Gastrocnemius medialis (tissue), 4 donors: ENCODE measurements around the gene INS. TPM values are rescaled to one million over a fixed set of nuclear protein-coding genes. Genes with fewer than 3 reads are reported as not detected.

Source experiments
- ATAC-seq, 2 donors: fragments of 150-250 bp; one replicate each; pipeline ENCODE4 v1.9.1; 2016
- DNase-seq, 2 donors: peaks; one replicate each; pipeline ENCODE4 v3.0.0-alpha.2; 2019
- H3K27ac ChIP-seq, 4 donors: fragments of 200-600 bp; sonication (generic); 1 replicate in 1 of 4; 2 replicates in 3 of 4; pipeline ENCODE4 v1.5.1; 2016 to 2018; ENCODE audit warnings: mild to moderate bottlenecking in 2 of 4, moderate library complexity in 1 of 4
- H3K27me3 ChIP-seq, 3 donors: fragments of 200-600 bp; sonication (generic) in 2 of 3; 1 replicate in 1 of 3; 2 replicates in 2 of 3; pipeline versions ENCODE4 v1.5.1 to v1.6.0; 2016 to 2019; ENCODE audit warnings: mild to moderate bottlenecking in 1 of 3, moderate library complexity in 1 of 3
- H3K36me3 ChIP-seq, 2 donors: fragments of 200-600 bp; sonication (generic) in 1 of 2; one replicate each; pipeline ENCODE4 v1.5.1; 2017 to 2018
- H3K4me1 ChIP-seq, 2 donors: fragments of 200-600 bp; sonication (generic) in 1 of 2; one replicate each; pipeline ENCODE4 v1.5.1; 2016 to 2017; ENCODE audit warnings: mild to moderate bottlenecking in 2 of 2
- H3K4me3 ChIP-seq, 4 donors: fragments of 200-600 bp; sonication (generic) in 3 of 4; 1 replicate in 1 of 4; 2 replicates in 3 of 4; pipeline ENCODE4 v1.5.1; 2016 to 2019; ENCODE audit warnings: mild to moderate bottlenecking in 2 of 4
- H3K9me3 ChIP-seq, 3 donors: fragments of 200-600 bp; sonication (generic) in 2 of 3; 1 replicate in 1 of 3; 2 replicates in 2 of 3; pipeline ENCODE4 v1.5.1; 2016 to 2019
- POLR2A ChIP-seq, 2 donors: fragments of 450-650 bp; IDR thresholded peaks; one replicate each; pipeline ENCODE4 v1.6.1; 2017; ENCODE audit warnings: antibody characterized with exemption in 2 of 2, mild to moderate bottlenecking in 2 of 2, moderate library complexity in 2 of 2
- in situ Hi-C, 4 donors: fragments of 200-750 bp; cut with MboI; loops; one replicate each; pipeline versions ENCODE4 v1.15.0 to v1.8.0; 2017; ENCODE audit warnings: low sequenced_read_pairs in 4 of 4
- intact Hi-C: fragments of 100-400 bp; cut with DNase I; formaldehyde crosslinking; loops from one replicate; pipeline ENCODE4 v1.15.1; 2023; ENCODE audit warnings: low total_unique reads
- total RNA-seq, 4 donors: library from RNA; depleted of rRNA; stranded (reverse); fragments of >200 nt; gene quantifications; one replicate each; pipeline versions ENCODE4 v1.1.0 to v1.2.3, GENCODE V29; 2016
- TF ChIP-seq, protein P1 (sequence below), 5 experiments: fragments of 450-650 bp in 3 of 5; fragments of 200-600 bp in 2 of 5; sonication (generic) in 2 of 5; IDR thresholded peaks in 4 of 5; conservative IDR thresholded peaks in 1 of 5; 1 replicate in 4 of 5; 2 replicates in 1 of 5; pipeline ENCODE4 v1.5.1; 2016 to 2019; ENCODE audit warnings: antibody characterized with exemption in 5 of 5, mild to moderate bottlenecking in 3 of 5, moderate library complexity in 3 of 5

The INS gene
- total RNA-seq, 4 donors from 2014 or later: not detected

DNA sequence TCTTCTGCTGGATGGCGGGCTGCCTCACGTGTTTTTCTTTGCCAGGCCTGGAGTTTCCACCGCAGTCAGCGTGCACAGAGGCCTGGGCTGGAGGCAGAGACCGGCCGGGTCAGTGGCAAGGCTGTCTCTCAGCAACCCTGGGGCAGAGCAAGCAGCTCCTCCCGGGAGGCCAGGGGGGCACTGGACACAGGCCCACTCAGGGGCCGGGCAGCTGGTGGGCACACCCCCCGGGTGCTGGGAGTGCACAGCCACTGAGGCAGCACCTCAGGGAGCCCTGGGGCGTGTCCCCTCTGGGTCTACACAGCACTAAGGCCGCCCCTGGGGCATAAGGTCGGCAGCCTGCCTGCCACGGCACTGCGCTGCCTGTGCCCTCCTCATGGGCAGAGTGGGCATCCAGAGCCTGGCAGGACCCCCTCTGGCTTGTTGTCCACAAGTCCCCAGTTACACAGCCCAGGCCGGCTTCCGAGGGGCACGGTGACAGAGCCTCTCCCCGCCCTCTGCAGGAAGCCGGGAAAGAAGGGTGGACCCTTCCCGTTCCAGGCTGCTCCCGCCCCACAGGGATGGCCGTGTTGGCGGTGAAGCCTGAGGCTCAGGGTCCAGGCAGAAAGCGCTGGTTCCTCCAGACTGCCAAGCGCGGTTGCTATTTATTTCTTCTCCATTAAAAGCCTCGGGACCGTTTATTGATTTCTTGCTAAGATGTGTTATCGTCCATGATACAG lies 29.1 kb upstream of the INS start:
- H3K4me3 ChIP-seq: no peak overlapping the region
- in situ Hi-C loops (loop anchor here (10.0 to 25.0 kb wide), 3 partner anchors 222 to 247 kb away; partner anchors contain the start of genes TSSC4 (in 2 of the 4), KCNQ1 (in 1 of the 4) and TRPM5 (in 1 of the 4)), intact Hi-C loops (loop anchor here (10.0 kb wide), 1 partner anchor 115 kb away; the partner anchor contains the start of genes C11orf21 and TSPAN32)
- no peak for DNase-seq
- TF ChIP-seq POLR2A (IDR thresholded peaks at IDR 0.05): no peak
- TF ChIP-seq, protein P1, sequence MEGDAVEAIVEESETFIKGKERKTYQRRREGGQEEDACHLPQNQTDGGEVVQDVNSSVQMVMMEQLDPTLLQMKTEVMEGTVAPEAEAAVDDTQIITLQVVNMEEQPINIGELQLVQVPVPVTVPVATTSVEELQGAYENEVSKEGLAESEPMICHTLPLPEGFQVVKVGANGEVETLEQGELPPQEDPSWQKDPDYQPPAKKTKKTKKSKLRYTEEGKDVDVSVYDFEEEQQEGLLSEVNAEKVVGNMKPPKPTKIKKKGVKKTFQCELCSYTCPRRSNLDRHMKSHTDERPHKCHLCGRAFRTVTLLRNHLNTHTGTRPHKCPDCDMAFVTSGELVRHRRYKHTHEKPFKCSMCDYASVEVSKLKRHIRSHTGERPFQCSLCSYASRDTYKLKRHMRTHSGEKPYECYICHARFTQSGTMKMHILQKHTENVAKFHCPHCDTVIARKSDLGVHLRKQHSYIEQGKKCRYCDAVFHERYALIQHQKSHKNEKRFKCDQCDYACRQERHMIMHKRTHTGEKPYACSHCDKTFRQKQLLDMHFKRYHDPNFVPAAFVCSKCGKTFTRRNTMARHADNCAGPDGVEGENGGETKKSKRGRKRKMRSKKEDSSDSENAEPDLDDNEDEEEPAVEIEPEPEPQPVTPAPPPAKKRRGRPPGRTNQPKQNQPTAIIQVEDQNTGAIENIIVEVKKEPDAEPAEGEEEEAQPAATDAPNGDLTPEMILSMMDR (IDR thresholded peaks at IDR 0.05 in 4 of 5, conservative IDR thresholded peaks at IDR 0.05 in 1 of 5): no peak
- no peaks in the 10 kb centered on the region for H3K4me1 ChIP-seq
- H3K36me3 ChIP-seq: no peaks in the 10 kb centered on the region
- H3K9me3 ChIP-seq: no peaks in the 10 kb centered on the region
- peaks cover 28 to 39% (median 36%) of the 10 kb centered on the region in 3 donors for H3K27me3 ChIP-seq
- no peak for ATAC-seq
- H3K27ac ChIP-seq: no peak overlapping the region

DNA sequence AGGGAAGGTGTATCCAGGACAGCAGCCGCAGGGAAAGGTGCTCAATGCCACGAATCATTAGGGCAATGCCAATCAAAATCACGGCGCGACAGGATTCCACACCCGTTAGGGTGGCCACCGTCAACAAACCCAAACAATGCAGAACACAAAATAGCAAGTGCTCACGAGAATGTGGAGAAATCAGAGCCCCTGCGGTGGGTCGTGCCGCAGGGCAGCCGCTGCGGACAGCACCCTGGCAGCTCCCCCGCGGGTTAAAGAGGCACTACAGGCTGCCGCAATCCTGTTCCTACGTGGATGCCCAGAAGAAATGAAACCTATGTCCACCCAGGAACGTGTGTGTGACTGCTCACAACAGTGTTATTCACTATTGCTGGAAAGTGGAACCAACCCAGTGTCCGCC lies 27.7 kb upstream of the INS start:
- no peak for ATAC-seq
- no peaks in the 10 kb centered on the region for H3K4me1 ChIP-seq
- in situ Hi-C loops: loop anchor here in 3 of 4 donors (25.0 kb wide), 2 partner anchors 224 to 249 kb away; partner anchors contain the start of genes TSSC4 (in 2 of the 3), KCNQ1 (in 1 of the 3) and TRPM5 (in 1 of the 3)
- intact Hi-C loops: no loop called here
- no peak for TF ChIP-seq POLR2A (IDR thresholded peaks at IDR 0.05)
- TF ChIP-seq, protein P1 (IDR thresholded peaks at IDR 0.05 in 4 of 5, conservative IDR thresholded peaks at IDR 0.05 in 1 of 5): no peak
- no peak overlapping the region for H3K4me3 ChIP-seq
- no peaks in the 10 kb centered on the region for H3K9me3 ChIP-seq
- DNase-seq: no peak
- H3K36me3 ChIP-seq: no peaks in the 10 kb centered on the region
- H3K27me3 ChIP-seq: peaks cover 28 to 37% (median 35%) of the 10 kb centered on the region in 3 donors
- no peak overlapping the region for H3K27ac ChIP-seq

DNA sequence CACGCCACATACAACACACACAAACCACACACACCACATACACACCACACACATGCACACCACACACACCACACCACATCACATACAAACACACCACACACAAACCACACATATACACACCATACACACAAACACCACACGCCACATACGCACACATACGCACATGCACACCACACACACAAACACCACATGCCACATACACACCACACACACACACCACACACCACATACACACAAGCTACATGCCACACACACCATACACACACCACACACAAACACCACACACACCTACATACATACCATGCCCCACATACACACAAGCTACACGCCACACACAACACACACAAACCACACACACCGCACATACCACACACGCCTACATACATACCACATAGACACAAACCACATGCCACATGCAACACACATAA lies 26.3 kb upstream of the INS start:
- H3K27me3 ChIP-seq: peaks cover 28 to 37% (median 35%) of the 10 kb centered on the region in 3 donors
- H3K4me3 ChIP-seq: no peak overlapping the region
- no peaks in the 10 kb centered on the region for H3K36me3 ChIP-seq
- intact Hi-C loops: no loop called here
- in situ Hi-C loops: loop anchor here in 3 of 4 donors (25.0 kb wide), 2 partner anchors 225 to 250 kb away; partner anchors contain the start of genes TSSC4 (in 2 of the 3), KCNQ1 (in 1 of the 3) and TRPM5 (in 1 of the 3)
- TF ChIP-seq POLR2A (IDR thresholded peaks at IDR 0.05): no peak
- TF ChIP-seq, protein P1 (IDR thresholded peaks at IDR 0.05 in 4 of 5, conservative IDR thresholded peaks at IDR 0.05 in 1 of 5): no peak
- ATAC-seq (no peak), DNase-seq (no peak)
- H3K27ac ChIP-seq: no peak overlapping the region
- no peaks in the 10 kb centered on the region for H3K4me1 ChIP-seq
- no peaks in the 10 kb centered on the region for H3K9me3 ChIP-seq

DNA sequence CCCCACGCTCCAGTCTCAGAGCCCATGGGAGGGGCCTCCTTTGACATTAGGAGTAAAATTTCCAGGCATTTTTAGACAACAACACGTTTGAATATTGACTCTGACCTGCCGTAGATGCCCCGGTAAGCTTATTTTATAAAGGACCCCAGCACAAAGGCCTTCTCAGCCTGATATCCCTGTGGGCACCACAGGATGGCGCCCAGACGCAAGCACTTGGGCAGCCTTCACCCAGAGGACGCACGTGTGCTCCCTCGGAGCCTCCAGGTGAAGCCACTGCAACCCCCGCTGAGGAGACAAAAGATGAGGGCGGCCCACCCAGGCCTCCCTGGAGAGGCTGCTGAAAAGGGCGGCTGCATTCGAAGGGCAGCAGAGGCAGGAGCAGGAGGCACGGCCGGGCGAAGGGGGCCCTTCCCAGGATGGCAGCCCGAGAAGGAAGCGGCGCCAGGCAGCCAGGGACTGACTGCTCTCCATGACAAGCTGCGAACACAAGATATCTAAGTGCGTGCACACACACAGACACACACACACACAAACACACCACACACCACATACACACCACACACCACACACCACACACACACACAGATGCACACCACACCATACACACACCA lies 25.8 kb upstream of the INS start:
- TF ChIP-seq, protein P1 (IDR thresholded peaks at IDR 0.05 in 4 of 5, conservative IDR thresholded peaks at IDR 0.05 in 1 of 5): peak in 2 of 5 experiments; percentile 8 to 29
- TF ChIP-seq POLR2A (IDR thresholded peaks at IDR 0.05): no peak
- no peak overlapping the region for H3K27ac ChIP-seq
- no peaks in the 10 kb centered on the region for H3K4me1 ChIP-seq
- intact Hi-C loops: no loop called here
- no peak for ATAC-seq
- H3K4me3 ChIP-seq: no peak overlapping the region
- H3K9me3 ChIP-seq: no peaks in the 10 kb centered on the region
- in situ Hi-C loops: loop anchor here in 3 of 4 donors (25.0 kb wide), 2 partner anchors 226 to 251 kb away; partner anchors contain the start of genes TSSC4 (in 2 of the 3), KCNQ1 (in 1 of the 3) and TRPM5 (in 1 of the 3)
- H3K27me3 ChIP-seq: peaks cover 28 to 37% (median 33%) of the 10 kb centered on the region in 3 donors
- no peak for DNase-seq
- H3K36me3 ChIP-seq: no peaks in the 10 kb centered on the region
